Endodermal cell (in vitro differentiated cells): ENCODE data around the gene DUSP7. TPM values are rescaled to one million over a fixed set of nuclear protein-coding genes. Genes with fewer than 3 reads are reported as not detected.

Experiments used
- DNase-seq: peaks from one replicate; pipeline ENCODE4 v3.0.0-alpha.2; 2017
- H3K27ac ChIP-seq: 2 replicates; pipeline ENCODE4 v1.5.1; 2013; ENCODE audit warnings: mild to moderate bottlenecking, low read depth, low read length, moderate library complexity
- H3K27me3 ChIP-seq: 2 replicates; pipeline ENCODE4 v1.6.1; 2013; ENCODE audit warnings: mild to moderate bottlenecking, low read length, moderate library complexity; ENCODE audit not compliant: insufficient read depth, control insufficient read depth, poor library complexity, severe bottlenecking
- H3K36me3 ChIP-seq: 2 replicates; pipeline ENCODE4 v1.7.0; 2013; ENCODE audit warnings: mild to moderate bottlenecking, low read length, moderate library complexity; ENCODE audit not compliant: control insufficient read depth, insufficient read depth
- H3K4me1 ChIP-seq: one replicate; pipeline ENCODE4 v1.7.0; 2013; ENCODE audit warnings: low read length; ENCODE audit not compliant: control insufficient read depth, insufficient read depth
- H3K4me3 ChIP-seq: 2 replicates; pipeline ENCODE4 v1.5.1; 2013; ENCODE audit warnings: mild to moderate bottlenecking, low read length, moderate library complexity
- H3K9ac ChIP-seq: 2 replicates; pipeline ENCODE4 v1.6.1; 2013; ENCODE audit warnings: mild to moderate bottlenecking, low read length, moderate library complexity; ENCODE audit not compliant: poor library complexity, severe bottlenecking; ENCODE audit errors: extremely low read depth
- H3K9me3 ChIP-seq: 2 replicates; pipeline ENCODE4 v1.6.1; 2013; ENCODE audit warnings: mild to moderate bottlenecking, low read length, moderate library complexity; ENCODE audit not compliant: control insufficient read depth
- H3K27ac Mint-ChIP-seq: 2 replicates; pipeline ENCODE4 v1.8.0; 2020; ENCODE audit warnings: mixed read lengths
- H3K27me3 Mint-ChIP-seq: 2 replicates; pipeline ENCODE4 v1.8.0; 2021; ENCODE audit warnings: mild to moderate bottlenecking, mixed read lengths; ENCODE audit not compliant: insufficient read depth
- H3K36me3 Mint-ChIP-seq: 2 replicates; pipeline ENCODE4 v1.8.0; 2020; ENCODE audit warnings: low read depth, mixed read lengths
- H3K4me1 Mint-ChIP-seq: 2 replicates; pipeline ENCODE4 v1.8.0; 2020; ENCODE audit warnings: mixed read lengths
- H3K4me3 Mint-ChIP-seq: 2 replicates; pipeline ENCODE4 v1.8.0; 2020; ENCODE audit warnings: mild to moderate bottlenecking, moderate library complexity, mixed read lengths
- H3K9me3 Mint-ChIP-seq: 2 replicates; pipeline ENCODE4 v1.8.0; 2020; ENCODE audit warnings: mild to moderate bottlenecking, mixed read lengths
- CTCF ChIP-seq: fragments of 200-600 bp; sonication (generic); conservative IDR thresholded peaks from 2 replicates; pipeline ENCODE4 v1.5.0; 2021; ENCODE audit warnings: antibody characterized with exemption, mild to moderate bottlenecking
- WGBS, 2 experiments: methylation state at CpG; one replicate each; pipeline versions ENCODE4 v1.1.5 to v1.1.7; 2013; ENCODE audit warnings: missing lambda C conversion rate in 2 of 2, mixed read lengths in 1 of 2; ENCODE audit not compliant: insufficient coverage in 1 of 2, insufficient read length in 1 of 2; 5-methylcytosine and 5-hydroxymethylcytosine counted together
- total RNA-seq, 2 donors: library from RNA; stranded (reverse); fragmentation: NEBNext Ultra II Directional in 1 of 2; extraction: Animal tissue kit (Norgen Biotek cat#: 25700) in 1 of 2; gene quantifications; 2 replicates in 1 of 2; 3 replicates in 1 of 2; pipeline ENCODE4 v1.2.1, GENCODE V29; 2021

Gene DUSP7
- total RNA-seq, 2 donors from 2014 or later: 14.2 to 16.7 TPM

DNA sequence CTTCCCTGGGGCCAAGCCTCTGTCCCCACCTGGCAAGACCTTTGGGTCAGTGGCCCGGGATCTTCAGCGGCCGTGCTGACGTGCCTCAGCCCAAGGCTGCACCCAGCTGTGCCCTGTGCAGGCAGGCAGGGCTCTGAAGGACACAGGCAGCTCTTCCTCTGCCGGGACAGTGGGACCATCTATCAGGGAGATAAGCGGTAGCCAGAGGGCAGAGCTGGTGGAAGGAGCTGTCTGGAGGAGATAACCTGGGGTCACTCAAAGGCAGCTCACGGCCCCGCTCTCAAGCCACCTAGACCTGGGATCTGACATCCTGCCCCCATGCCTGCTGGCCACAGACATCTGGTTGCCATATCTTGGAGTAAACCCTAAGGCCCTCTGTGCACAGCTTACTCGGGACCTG is 27.3 kb downstream of the DUSP7 start:
- WGBS, 2 experiments: 86 to 87% methylated on average over 9 of the region's 9 CpGs
- no peaks in the 10 kb centered on the region for H3K4me1 Mint-ChIP-seq

DNA sequence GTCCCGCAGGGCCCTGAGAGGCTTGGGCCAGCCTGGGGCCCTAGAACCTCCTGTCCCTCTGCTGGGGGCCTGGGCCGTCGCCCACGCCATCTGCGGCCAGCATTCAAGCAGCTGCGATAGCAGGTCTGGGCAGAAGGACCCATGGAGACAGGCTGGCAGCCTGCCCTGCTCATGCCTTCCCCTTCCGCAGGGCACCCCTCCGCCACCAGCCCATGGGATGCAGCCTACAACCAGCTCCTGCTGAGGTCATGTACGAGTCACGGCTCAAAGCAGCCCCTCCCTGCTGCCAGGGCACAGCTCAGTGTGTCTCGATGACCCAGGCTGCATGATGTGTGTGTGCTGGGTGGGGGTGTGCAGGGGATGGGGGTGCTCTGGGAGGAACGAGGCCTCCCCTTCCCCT is 27.8 kb downstream of the DUSP7 start:
- H3K27ac Mint-ChIP-seq: no peak overlapping the region
- 92 to 98% methylated on average over 6 to 11 of the region's 12 CpGs for WGBS, 2 experiments
- H3K9ac ChIP-seq: no peak overlapping the region
- H3K36me3 ChIP-seq: no peaks in the 10 kb centered on the region
- no peak for DNase-seq
- H3K9me3 ChIP-seq: no peaks in the 10 kb centered on the region
- no peaks in the 10 kb centered on the region for H3K4me1 Mint-ChIP-seq
- no peak overlapping the region for H3K4me3 Mint-ChIP-seq
- H3K27ac ChIP-seq: no peak overlapping the region
- H3K4me1 ChIP-seq: no peaks in the 10 kb centered on the region
- H3K27me3 ChIP-seq: no peaks in the 10 kb centered on the region
- no peaks in the 10 kb centered on the region for H3K36me3 Mint-ChIP-seq
- H3K9me3 Mint-ChIP-seq: no peaks in the 10 kb centered on the region
- no peak overlapping the region for H3K4me3 ChIP-seq
- no peaks in the 10 kb centered on the region for H3K27me3 Mint-ChIP-seq
- TF ChIP-seq CTCF: no peak

More for the DNA sequence above, 27.3 kb downstream of the DUSP7 start:
- H3K9me3 Mint-ChIP-seq: no peaks in the 10 kb centered on the region
- Histone ChIP-seq H3K27ac (no peak overlapping the region), H3K36me3 (no peaks in the 10 kb centered on the region), H3K9me3 (no peaks in the 10 kb centered on the region), H3K9ac (no peak overlapping the region), H3K27me3 (no peaks in the 10 kb centered on the region), H3K4me1 (no peaks in the 10 kb centered on the region), H3K4me3 (no peak overlapping the region)
- no peaks in the 10 kb centered on the region for H3K27me3 Mint-ChIP-seq
- no peak for TF ChIP-seq CTCF
- no peak overlapping the region for H3K27ac Mint-ChIP-seq
- no peak overlapping the region for H3K4me3 Mint-ChIP-seq
- no peak for DNase-seq
- H3K36me3 Mint-ChIP-seq: no peaks in the 10 kb centered on the region

- TF ChIP-seq CTCF: no peak
- no peak overlapping the region for H3K4me3 Mint-ChIP-seq
- no peaks in the 10 kb centered on the region for H3K9me3 Mint-ChIP-seq
- no peaks in the 10 kb centered on the region for H3K27me3 Mint-ChIP-seq
- peak overlapping the region; percentile 7 for H3K27ac ChIP-seq
- no peaks in the 10 kb centered on the region for H3K4me1 ChIP-seq
- WGBS, 2 experiments: 87 to 90% methylated on average over 2 to 4 of the region's 4 CpGs
- H3K4me1 Mint-ChIP-seq: peaks cover 5% of the 10 kb centered on the region
- no peak overlapping the region for H3K4me3 ChIP-seq
- no peak overlapping the region for H3K27ac Mint-ChIP-seq
- H3K9me3 ChIP-seq: no peaks in the 10 kb centered on the region
- H3K27me3 ChIP-seq: no peaks in the 10 kb centered on the region
- no peaks in the 10 kb centered on the region for H3K36me3 ChIP-seq
- H3K9ac ChIP-seq: no peak overlapping the region
- no peaks in the 10 kb centered on the region for H3K36me3 Mint-ChIP-seq
- DNase-seq: no peak
These were observed 30.3 kb downstream of the DUSP7 start for GRCh38 chr3:52026041-52026440.
